HEK293 (cell line): ENCODE data around the gene LTN1.

ENCODE experiments used
- CTCF ChIA-PET: fragments of 350-600 bp; formaldehyde crosslinking; extraction: SDS; loops from one replicate; lab custom pipeline; 2021; ENCODE audit warnings: antibody characterized with exemption; lab: Yijun Ruan, JAX
- POLR2A ChIA-PET: fragments of 300-600 bp; formaldehyde crosslinking; extraction: SDS; loops from one replicate; lab custom pipeline; 2020; ENCODE audit warnings: antibody characterized with exemption, inconsistent platforms; lab: Yijun Ruan, JAX
- H3K27ac ChIP-seq: fragments of 200-500 bp; sonication (Bioruptor generic); 2 replicates; pipeline ENCODE4 v1.5.1; 2014; ENCODE audit warnings: low read depth, low read length, control low read depth, inconsistent platforms; ENCODE audit errors: extremely low read depth
- H3K36me3 ChIP-seq, 2 experiments: fragments of 200-500 bp in 1 of 2; sonication (Bioruptor generic) in 1 of 2; 1 replicate in 1 of 2; 2 replicates in 1 of 2; pipeline ENCODE4 v1.5.1; 2014 to 2017; ENCODE audit warnings: inconsistent platforms in 2 of 2, low read length in 2 of 2; ENCODE audit not compliant: control insufficient read depth in 2 of 2, insufficient read depth in 1 of 2
- H3K4me1 ChIP-seq: fragments of 200-500 bp; sonication (Bioruptor generic); 2 replicates; pipeline ENCODE4 v1.5.1; 2014; ENCODE audit warnings: mild to moderate bottlenecking, low read length, inconsistent platforms; ENCODE audit not compliant: control insufficient read depth, insufficient read depth
- H3K4me3 ChIP-seq: 2 replicates; pipeline ENCODE4 v1.5.1; 2011; ENCODE audit warnings: low read depth, mild to moderate bottlenecking, control low read depth, low read length, moderate library complexity
- H3K9me3 ChIP-seq: fragments of 200-500 bp; sonication (Bioruptor generic); 2 replicates; pipeline ENCODE4 v1.5.1; 2014; ENCODE audit warnings: low read depth, low read length, inconsistent platforms; ENCODE audit not compliant: control insufficient read depth, insufficient read depth
- BCL11A ChIP-seq: fragments of 450-650 bp; formaldehyde crosslinking; IDR thresholded peaks from 2 replicates; pipeline ENCODE4 v1.5.1; 2016; ENCODE audit warnings: low read depth, missing biosample characterization, missing genetic modification characterization
- MEIS1 ChIP-seq: sonication (generic); formaldehyde crosslinking; IDR thresholded peaks from 2 replicates; pipeline ENCODE4 v1.8.1; 2022; ENCODE audit warnings: missing genetic modification reagents, mild to moderate bottlenecking, borderline replicate concordance
- PRDM4 ChIP-seq: fragments of 450-650 bp; formaldehyde crosslinking; IDR thresholded peaks from 2 replicates; pipeline ENCODE4 v1.5.1; 2017; ENCODE audit warnings: missing biosample characterization, missing genetic modification characterization
- SP7 ChIP-seq: fragments of 450-650 bp; formaldehyde crosslinking; IDR thresholded peaks from 2 replicates; pipeline ENCODE4 v1.5.1; 2016; ENCODE audit warnings: missing biosample characterization, missing genetic modification characterization
- TCF7L2 ChIP-seq: IDR thresholded peaks from 2 replicates; pipeline ENCODE4 v1.6.1; 2011; ENCODE audit warnings: low read depth, mild to moderate bottlenecking, inconsistent platforms, low read length, moderate library complexity, borderline replicate concordance
- ZBTB26 ChIP-seq: fragments of 450-650 bp; formaldehyde crosslinking; optimal IDR thresholded peaks from 2 replicates; pipeline ENCODE3; 2016; ENCODE audit warnings: missing biosample characterization, mild to moderate bottlenecking, missing genetic modification characterization
- ZBTB48 ChIP-seq: fragments of 450-650 bp; formaldehyde crosslinking; IDR thresholded peaks from 2 replicates; pipeline ENCODE4 v1.5.1; 2016; ENCODE audit warnings: missing biosample characterization, missing genetic modification characterization
- ZBTB7A ChIP-seq: fragments of 450-650 bp; formaldehyde crosslinking; IDR thresholded peaks from 2 replicates; pipeline ENCODE4 v1.5.1; 2016; ENCODE audit warnings: low read depth, missing biosample characterization, missing genetic modification characterization
- ZIC2 ChIP-seq: fragments of 450-650 bp; formaldehyde crosslinking; IDR thresholded peaks from 2 replicates; pipeline ENCODE4 v1.5.1; 2016; ENCODE audit warnings: missing biosample characterization, missing genetic modification characterization
- ZNF114 ChIP-seq: fragments of 450-650 bp; formaldehyde crosslinking; IDR thresholded peaks from 2 replicates; pipeline ENCODE4 v1.5.0; 2017; ENCODE audit warnings: missing biosample characterization, missing genetic modification characterization
- ZNF138 ChIP-seq: fragments of 450-650 bp; formaldehyde crosslinking; IDR thresholded peaks from 2 replicates; pipeline ENCODE4 v1.5.1; 2016; ENCODE audit warnings: missing biosample characterization, missing genetic modification characterization, borderline replicate concordance
- ZNF510 ChIP-seq: fragments of 450-650 bp; formaldehyde crosslinking; IDR thresholded peaks from 2 replicates; pipeline ENCODE4 v1.5.1; 2018; ENCODE audit warnings: mild to moderate bottlenecking, missing genetic modification characterization, missing biosample characterization; ENCODE audit not compliant: insufficient replicate concordance
- ZNF544 ChIP-seq: fragments of 450-650 bp; formaldehyde crosslinking; IDR thresholded peaks from 2 replicates; pipeline ENCODE4 v1.5.0; 2017; ENCODE audit warnings: missing biosample characterization, missing genetic modification characterization
- ZNF596 ChIP-seq: fragments of 450-650 bp; IDR thresholded peaks from 2 replicates; pipeline ENCODE4 v1.5.0; 2018; ENCODE audit warnings: missing biosample characterization, mild to moderate bottlenecking, missing genetic modification characterization, moderate library complexity
- ZNF621 ChIP-seq: fragments of 450-650 bp; formaldehyde crosslinking; IDR thresholded peaks from 2 replicates; pipeline ENCODE4 v1.5.1; 2017; ENCODE audit warnings: missing biosample characterization, missing genetic modification characterization
- ZNF639 ChIP-seq: fragments of 450-650 bp; formaldehyde crosslinking; IDR thresholded peaks from 2 replicates; pipeline ENCODE4 v1.5.1; 2016; ENCODE audit warnings: missing biosample characterization, missing genetic modification characterization
- ZNF654 ChIP-seq: fragments of 450-650 bp; formaldehyde crosslinking; IDR thresholded peaks from 2 replicates; pipeline ENCODE4 v1.5.1; 2016; ENCODE audit warnings: low read depth, missing biosample characterization, missing genetic modification characterization
- ZNF792 ChIP-seq: fragments of 450-650 bp; formaldehyde crosslinking; IDR thresholded peaks from 2 replicates; pipeline ENCODE4 v1.5.1; 2016; ENCODE audit warnings: missing biosample characterization, missing genetic modification characterization
- ZNF843 ChIP-seq: fragments of 450-650 bp; formaldehyde crosslinking; IDR thresholded peaks from 2 replicates; pipeline ENCODE4 v1.5.1; 2016; ENCODE audit warnings: missing biosample characterization, missing genetic modification characterization
- TF ChIP-seq, protein P1 (sequence below): fragments of 450-650 bp; formaldehyde crosslinking; IDR thresholded peaks from 2 replicates; pipeline ENCODE4 v1.5.1; 2017; ENCODE audit warnings: missing biosample characterization, missing genetic modification characterization
- TF ChIP-seq, protein P2 (sequence below): fragments of 450-650 bp; formaldehyde crosslinking; IDR thresholded peaks from 2 replicates; pipeline ENCODE4 v1.5.1; 2016; ENCODE audit warnings: missing biosample characterization, missing genetic modification characterization
- TF ChIP-seq, protein P3 (sequence below): fragments of 450-650 bp; formaldehyde crosslinking; IDR thresholded peaks from 2 replicates; pipeline ENCODE4 v1.5.1; 2016; ENCODE audit warnings: missing biosample characterization, missing genetic modification characterization

Gene LTN1

DNA sequence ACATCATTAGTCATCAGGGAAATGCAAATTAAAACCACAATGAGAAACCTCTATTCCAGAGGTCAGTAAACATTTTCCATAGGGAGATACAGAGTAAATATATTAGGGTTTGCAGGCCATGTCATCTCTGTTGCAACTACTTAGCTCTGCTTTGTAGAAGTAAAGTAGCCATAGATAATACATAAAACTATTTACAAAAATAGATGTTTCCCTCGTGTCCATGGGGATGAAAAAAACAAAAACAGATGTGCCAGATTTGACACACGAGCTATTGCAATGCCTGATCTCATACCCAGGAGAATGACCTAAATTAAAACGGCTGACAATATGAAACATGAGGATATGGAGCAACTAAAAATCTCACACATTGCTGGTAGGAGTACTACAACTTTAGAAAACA is 17.3 kb downstream of the LTN1 start (continued):
- TF ChIP-seq ZBTB26 (tag by site-specific recombination) (no peak), ZNF639 (tag by site-specific recombination) (no peak), ZNF792 (tag by site-specific recombination) (no peak), ZNF544 (tag by site-specific recombination) (no peak), ZNF510 (tag by site-specific recombination) (no peak), ZIC2 (tag by site-specific recombination) (no peak), MEIS1 (no peak), TCF7L2 (no peak), ZNF843 (tag by site-specific recombination) (no peak)

DNA sequence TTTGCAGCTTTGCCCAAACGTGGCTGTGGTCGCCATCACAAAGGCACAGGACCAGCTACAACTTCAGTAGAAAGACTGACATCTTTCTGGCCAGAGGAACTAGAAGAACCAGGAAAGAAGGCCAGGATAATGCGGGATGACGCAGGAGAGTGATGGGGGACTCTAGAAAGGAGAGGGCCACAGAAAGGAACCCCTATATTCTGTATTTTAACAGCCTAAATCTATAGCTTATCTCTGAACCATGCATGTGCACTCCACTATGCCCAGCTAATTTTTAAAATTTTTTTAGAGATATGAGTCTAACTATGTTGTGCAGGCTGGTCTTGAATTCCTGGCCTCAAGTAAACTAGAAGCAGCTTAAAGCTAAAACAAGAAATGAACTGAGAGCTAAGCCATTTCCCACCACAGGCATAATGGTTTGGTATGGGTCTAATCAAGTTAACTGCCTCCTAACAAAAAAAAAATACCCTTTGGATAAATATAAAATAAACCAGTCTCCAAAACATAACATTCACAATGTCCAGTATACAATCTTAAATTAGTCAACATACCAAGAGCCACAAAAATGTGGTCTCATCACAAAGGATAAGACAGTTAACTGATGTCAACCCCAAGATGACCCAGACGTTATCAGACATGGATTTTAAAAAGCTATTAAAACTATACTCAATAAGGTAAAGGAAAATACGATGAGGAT is 18.0 kb downstream of the LTN1 start:
- CTCF ChIA-PET, result interaction anchor here (0.8 to 1.1 kb wide), 3 partner anchors 11 to 42 kb away, joined by 3 to 4 read pairs (median 3); no protein-coding TSS in a partner anchor
- POLR2A ChIA-PET, result interaction anchor here (1.5 kb wide), 1 partner anchor 11 kb away, joined by 3 read pairs; no protein-coding TSS in a partner anchor

GRCh38 chr21:28972398-28972797 is 20.3 kb downstream of the LTN1 start:
- POLR2A ChIA-PET, result no interaction called here
- CTCF ChIA-PET, result no interaction called here
- H3K4me3 ChIP-seq, result no peak overlapping the region
- H3K36me3 ChIP-seq, result peaks cover 60 to 71% of the 10 kb centered on the region in 2 experiments
- H3K4me1 ChIP-seq, result no peaks in the 10 kb centered on the region
- H3K9me3 ChIP-seq, result no peaks in the 10 kb centered on the region
- no peak overlapping the region for H3K27ac ChIP-seq
- TF ChIP-seq ZBTB7A (tag by site-specific recombination) (no peak), ZNF654 (no peak), ZNF621 (tag by site-specific recombination) (no peak), ZNF114 (tag by site-specific recombination) (no peak), ZNF596 (tag by site-specific recombination) (no peak), SP7 (tag by site-specific recombination) (no peak), ZBTB48 (tag by site-specific recombination) (no peak), ZNF138 (tag by site-specific recombination) (no peak), BCL11A (tag by site-specific recombination) (no peak)
- TF ChIP-seq, protein P1, sequence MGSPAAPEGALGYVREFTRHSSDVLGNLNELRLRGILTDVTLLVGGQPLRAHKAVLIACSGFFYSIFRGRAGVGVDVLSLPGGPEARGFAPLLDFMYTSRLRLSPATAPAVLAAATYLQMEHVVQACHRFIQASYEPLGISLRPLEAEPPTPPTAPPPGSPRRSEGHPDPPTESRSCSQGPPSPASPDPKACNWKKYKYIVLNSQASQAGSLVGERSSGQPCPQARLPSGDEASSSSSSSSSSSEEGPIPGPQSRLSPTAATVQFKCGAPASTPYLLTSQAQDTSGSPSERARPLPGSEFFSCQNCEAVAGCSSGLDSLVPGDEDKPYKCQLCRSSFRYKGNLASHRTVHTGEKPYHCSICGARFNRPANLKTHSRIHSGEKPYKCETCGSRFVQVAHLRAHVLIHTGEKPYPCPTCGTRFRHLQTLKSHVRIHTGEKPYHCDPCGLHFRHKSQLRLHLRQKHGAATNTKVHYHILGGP (tag by site-specific recombination), result no peak
- TF ChIP-seq, protein P2, sequence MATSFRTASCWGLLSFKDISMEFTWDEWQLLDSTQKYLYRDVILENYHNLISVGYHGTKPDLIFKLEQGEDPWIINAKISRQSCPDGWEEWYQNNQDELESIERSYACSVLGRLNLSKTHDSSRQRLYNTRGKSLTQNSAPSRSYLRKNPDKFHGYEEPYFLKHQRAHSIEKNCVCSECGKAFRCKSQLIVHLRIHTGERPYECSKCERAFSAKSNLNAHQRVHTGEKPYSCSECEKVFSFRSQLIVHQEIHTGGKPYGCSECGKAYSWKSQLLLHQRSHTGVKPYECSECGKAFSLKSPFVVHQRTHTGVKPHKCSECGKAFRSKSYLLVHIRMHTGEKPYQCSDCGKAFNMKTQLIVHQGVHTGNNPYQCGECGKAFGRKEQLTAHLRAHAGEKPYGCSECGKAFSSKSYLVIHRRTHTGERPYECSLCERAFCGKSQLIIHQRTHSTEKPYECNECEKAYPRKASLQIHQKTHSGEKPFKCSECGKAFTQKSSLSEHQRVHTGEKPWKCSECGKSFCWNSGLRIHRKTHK (tag by site-specific recombination), result no peak
- TF ChIP-seq, protein P3, sequence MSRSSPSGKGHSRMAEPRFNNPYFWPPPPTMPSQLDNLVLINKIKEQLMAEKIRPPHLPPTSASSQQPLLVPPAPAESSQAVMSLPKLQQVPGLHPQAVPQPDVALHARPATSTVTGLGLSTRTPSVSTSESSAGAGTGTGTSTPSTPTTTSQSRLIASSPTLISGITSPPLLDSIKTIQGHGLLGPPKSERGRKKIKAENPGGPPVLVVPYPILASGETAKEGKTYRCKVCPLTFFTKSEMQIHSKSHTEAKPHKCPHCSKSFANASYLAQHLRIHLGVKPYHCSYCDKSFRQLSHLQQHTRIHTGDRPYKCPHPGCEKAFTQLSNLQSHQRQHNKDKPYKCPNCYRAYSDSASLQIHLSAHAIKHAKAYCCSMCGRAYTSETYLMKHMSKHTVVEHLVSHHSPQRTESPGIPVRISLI, result no peak

More for the DNA sequence above, 18.0 kb downstream of the LTN1 start:
- Histone ChIP-seq H3K4me3 (no peak overlapping the region), H3K27ac (no peak overlapping the region), H3K36me3 (peaks cover 66% of the 10 kb centered on the region in 2 experiments), H3K4me1 (no peaks in the 10 kb centered on the region), H3K9me3 (no peaks in the 10 kb centered on the region)
- no peak for TF ChIP-seq PRDM4
